Adrenal gland (tissue), 12 donors: ENCODE results near the gene DUS2. TPM values are rescaled to one million over a fixed set of nuclear protein-coding genes. Genes with fewer than 3 reads are reported as not detected.
"Not testable (repeated sequence)": the region's sequence is repeated elsewhere in the genome, so short reads cannot be mapped to it uniquely, and the experiment has no call there.

Experiments used
- DNase-seq, 7 donors: peaks; one replicate each; pipeline ENCODE4 v3.0.0-alpha.2; 2019 to 2020
- H3K27ac ChIP-seq, 5 donors: fragments of 200-600 bp; sonication (generic) in 4 of 5; 1 replicate in 3 of 5; 2 replicates in 2 of 5; pipeline versions ENCODE4 v1.5.1 to v1.8.0; 2016 to 2020; ENCODE audit warnings: mild to moderate bottlenecking in 1 of 5
- H3K27me3 ChIP-seq: fragments of 200-600 bp; 2 replicates; pipeline ENCODE4 v1.8.0; 2021
- H3K36me3 ChIP-seq, 2 donors: fragments of 200-600 bp; replicated peaks in 1 of 2; 1 replicate in 1 of 2; 2 replicates in 1 of 2; pipeline versions ENCODE4 v1.5.1 to v1.8.0; 2018 to 2022
- H3K4me1 ChIP-seq, 2 donors: fragments of 200-600 bp; replicated peaks in 1 of 2; 1 replicate in 1 of 2; 2 replicates in 1 of 2; pipeline versions ENCODE4 v1.5.1 to v1.8.0; 2018 to 2021
- H3K4me3 ChIP-seq, 4 donors: fragments of 200-600 bp; sonication (generic) in 3 of 4; one replicate each; pipeline ENCODE4 v1.5.1; 2016 to 2018
- H3K9me3 ChIP-seq, 3 donors: fragments of 200-600 bp; sonication (generic) in 1 of 3; replicated peaks in 1 of 3; 1 replicate in 2 of 3; 2 replicates in 1 of 3; pipeline versions ENCODE4 v1.5.1 to v1.8.0; 2016 to 2021
- CTCF ChIP-seq, 6 experiments: fragments of 450-650 bp in 4 of 6; fragments of 200-600 bp in 2 of 6; sonication (generic) in 1 of 6; IDR thresholded peaks; 1 replicate in 5 of 6; 2 replicates in 1 of 6; pipeline versions ENCODE4 v1.5.1 to v1.8.0; 2016 to 2021; ENCODE audit warnings: antibody characterized with exemption in 6 of 6, mild to moderate bottlenecking in 2 of 6, moderate library complexity in 1 of 6
- POLR2A ChIP-seq, 2 donors: fragments of 450-650 bp; IDR thresholded peaks; one replicate each; pipeline ENCODE4 v1.6.1; 2017; ENCODE audit warnings: antibody characterized with exemption in 2 of 2, mild to moderate bottlenecking in 2 of 2, moderate library complexity in 1 of 2
- WGBS, 4 donors: extraction: QIAGEN DNeasy Blood & Tissue Kit in 2 of 4; methylation state at CpG; one replicate each; pipeline versions ENCODE4 v1.1.5 to v1.1.7; 2013 to 2017; 5-methylcytosine and 5-hydroxymethylcytosine counted together
- intact Hi-C, 2 donors: fragments of 100-400 bp; cut with DNase I; formaldehyde crosslinking; loops; one replicate each; pipeline versions ENCODE4 v1.14.1 to v1.15.0; 2022 to 2023
- polyA plus RNA-seq, 3 donors: library from polyadenylated mRNA; stranded (reverse); fragments of 200-250 nt in 2 of 3; fragments of 350-450 nt in 1 of 3; fragmentation: Illumina TruSeq in 1 of 3; extraction: RNeasy Lipid Tissue Mini Kit (QIAGEN cat#74804) in 1 of 3; gene quantifications; one replicate each; pipeline ENCODE4 v1.2.3, GENCODE V29; 2013 to 2014
- total RNA-seq, 9 donors: library from RNA; depleted of rRNA in 4 of 9; stranded (reverse); fragments of >200 nt in 4 of 9; fragments of 120-200 nt in 1 of 9; fragmentation: NEBNext Ultra II Directional in 1 of 9; extraction: Animal tissue kit (Norgen Biotek cat#: 25700) in 1 of 9; gene quantifications; one replicate each; pipeline versions ENCODE4 v1.1.0 to v1.2.4, GENCODE V29; 2013 to 2023
- donor health status: healthy with polysubstance abuse.
- donor health status: Bipolar disorder and iron deficiency.
- donor health status: DM: yes; HTN: yes; CAD: no.
- donor health status: DM: no; HTN: no; CAD: no.
- donor health status: DM: no; HTN: no; CAD: no.
- donor health status: DM: yes; HTN: yes; CAD: no.

The DUS2 gene
- total and polyA plus RNA-seq, 12 donors = 6.3 to 25.3 (median 12.7) TPM

DNA sequence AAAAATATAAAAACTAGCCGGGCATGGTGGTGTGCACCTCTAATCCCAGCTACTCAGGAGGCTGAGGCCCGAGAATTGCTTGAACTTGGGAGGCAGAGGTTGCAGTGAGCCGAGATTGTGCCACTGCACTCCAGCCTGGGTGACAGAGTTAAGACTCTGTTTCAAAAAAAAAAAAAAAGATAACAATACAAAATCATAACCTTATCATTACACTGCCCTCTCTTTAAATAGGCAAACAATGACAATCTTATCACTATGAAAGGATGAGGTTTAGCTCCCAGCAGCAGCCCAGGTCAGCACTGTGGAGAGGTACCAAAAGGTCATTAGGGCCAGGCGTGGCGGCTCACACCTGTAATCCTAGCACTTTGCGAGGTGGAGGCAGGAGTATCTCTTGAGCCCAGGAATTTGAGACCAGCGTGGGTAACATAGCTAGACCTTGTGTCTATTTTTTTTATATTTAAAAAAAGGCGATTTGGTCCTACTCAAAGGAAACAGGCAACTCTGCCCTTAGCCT, 3.9 kb upstream of the DUS2 start:
- Histone ChIP-seq H3K4me1 (peaks cover 13 to 27% of the 10 kb centered on the region in 2 donors), H3K9me3 (no peaks in the 10 kb centered on the region), H3K4me3 (no peak overlapping the region), H3K36me3 (no peaks in the 10 kb centered on the region), H3K27me3 (no peaks in the 10 kb centered on the region), H3K27ac (no peak overlapping the region)
- intact Hi-C loops = no loop called here
- TF ChIP-seq POLR2A (IDR thresholded peaks at IDR 0.05) = no peak
- TF ChIP-seq CTCF (IDR thresholded peaks at IDR 0.05) = no peak
- 73 to 78% (median 76%) methylated on average over 8 of the region's 8 CpGs for WGBS, 4 donors
- DNase-seq = no peak

- Histone ChIP-seq H3K27me3 (no peaks in the 10 kb centered on the region), H3K36me3 (no peaks in the 10 kb centered on the region), H3K4me1 (peaks cover 13 to 30% of the 10 kb centered on the region in 2 donors), H3K4me3 (no peak overlapping the region), H3K27ac (no peak overlapping the region), H3K9me3 (no peaks in the 10 kb centered on the region)
- intact Hi-C loops = no loop called here
- no peak for DNase-seq
- no peak for TF ChIP-seq CTCF (IDR thresholded peaks at IDR 0.05)
- no peak for TF ChIP-seq POLR2A (IDR thresholded peaks at IDR 0.05)
- 93 to 96% (median 94%) methylated on average over 5 to 10 of the region's 10 CpGs for WGBS, 4 donors
Measured at GRCh38 chr16:68021490-68021889, 1.6 kb upstream of the DUS2 start.

DNA sequence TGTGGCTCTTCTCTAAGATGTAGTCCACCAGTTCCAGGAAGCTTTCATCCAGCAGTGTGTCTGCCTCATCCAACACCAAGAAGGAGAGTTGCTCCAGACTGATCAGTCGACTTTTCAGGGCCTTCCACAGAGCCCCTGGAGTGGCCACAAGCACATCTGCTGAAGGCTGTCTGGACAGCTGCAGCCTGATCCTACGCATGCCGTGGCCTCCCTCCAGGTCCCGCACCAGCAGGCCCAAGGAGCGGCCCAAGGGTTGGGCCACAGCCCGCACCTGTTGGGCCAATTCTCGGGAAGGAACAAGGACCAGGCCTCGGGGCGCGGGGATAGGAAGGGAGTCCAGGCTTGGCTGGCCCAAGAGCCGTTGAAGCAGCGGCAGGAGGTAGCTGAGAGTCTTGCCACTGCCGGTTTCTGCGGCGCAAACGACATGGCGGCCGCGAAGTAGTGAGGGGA, 781 bp upstream of the DUS2 start:
- Histone ChIP-seq H3K4me1 (peaks cover 13 to 30% of the 10 kb centered on the region in 2 donors), H3K9me3 (no peaks in the 10 kb centered on the region), H3K4me3 (peak overlapping the region; percentile 62 to 98 (median 96)), H3K27me3 (no peaks in the 10 kb centered on the region), H3K27ac (peak overlapping the region in 4 of 5 donors; percentile 80 to 91 (median 86)), H3K36me3 (no peaks in the 10 kb centered on the region)
- 1 to 20% (median 9%) methylated on average over 12 to 19 of the region's 19 CpGs for WGBS, 4 donors
- intact Hi-C loops = no loop called here
- DNase-seq = peak in 1 of 7 donors; percentile 17
- no peak for TF ChIP-seq CTCF (IDR thresholded peaks at IDR 0.05)
- TF ChIP-seq POLR2A (IDR thresholded peaks at IDR 0.05) = no peak

DNA sequence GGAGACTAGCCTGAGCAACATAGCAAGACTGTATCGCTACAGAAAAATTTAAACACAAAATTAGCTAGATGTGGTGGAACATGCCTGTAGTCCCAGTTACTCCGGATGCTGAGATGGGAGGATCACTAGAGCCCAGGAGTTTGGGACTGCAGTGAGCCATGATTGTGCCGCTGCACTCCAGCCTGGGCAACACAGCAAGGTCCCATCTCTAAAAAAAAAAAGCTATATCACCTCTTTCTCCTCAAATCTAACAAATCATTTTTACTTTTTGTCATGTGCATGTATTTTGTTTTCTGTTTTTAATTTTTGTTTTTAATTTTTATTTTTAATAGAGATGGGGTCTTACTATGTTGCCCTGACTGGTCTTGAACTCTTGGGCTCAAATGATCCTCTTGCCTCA, 5.9 kb downstream of the DUS2 start:
- no peak for DNase-seq
- Histone ChIP-seq H3K27ac (no peak overlapping the region), H3K9me3 (no peaks in the 10 kb centered on the region), H3K27me3 (no peaks in the 10 kb centered on the region), H3K36me3 (no peaks in the 10 kb centered on the region), H3K4me1 (peaks cover under 1 to 6% of the 10 kb centered on the region in 2 donors), H3K4me3 (no peak overlapping the region)
- intact Hi-C loops = no loop called here
- WGBS, 4 donors = 93 to 98% (median 93%) methylated on average over 3 of the region's 3 CpGs
- TF ChIP-seq POLR2A (IDR thresholded peaks at IDR 0.05) = no peak
- no peak for TF ChIP-seq CTCF (IDR thresholded peaks at IDR 0.05)

GRCh38 chr16:68030108-68030507, 7.0 kb downstream of the DUS2 start:
- not testable (repeated sequence) for H3K4me3 ChIP-seq, H3K36me3 ChIP-seq, H3K27ac ChIP-seq, H3K9me3 ChIP-seq, H3K4me1 ChIP-seq, H3K27me3 ChIP-seq
- intact Hi-C loops = loop anchor here (10.0 kb wide), 2 partner anchors 215 to 355 kb away; no protein-coding TSS in a partner anchor
- DNase-seq = peak in 3 of 7 donors; percentile 24 to 30 (median 25)
- 55 to 64% (median 58%) methylated on average over 2 to 6 of the region's 6 CpGs for WGBS, 4 donors
